Measurements from ENCODE around the gene MCL1. TPM values are rescaled to one million over a fixed set of nuclear protein-coding genes. Genes with fewer than 3 reads are reported as not detected.

The MCL1 gene
- total RNA-seq, 1 experiment from 2014 or later = 126 TPM

DNA sequence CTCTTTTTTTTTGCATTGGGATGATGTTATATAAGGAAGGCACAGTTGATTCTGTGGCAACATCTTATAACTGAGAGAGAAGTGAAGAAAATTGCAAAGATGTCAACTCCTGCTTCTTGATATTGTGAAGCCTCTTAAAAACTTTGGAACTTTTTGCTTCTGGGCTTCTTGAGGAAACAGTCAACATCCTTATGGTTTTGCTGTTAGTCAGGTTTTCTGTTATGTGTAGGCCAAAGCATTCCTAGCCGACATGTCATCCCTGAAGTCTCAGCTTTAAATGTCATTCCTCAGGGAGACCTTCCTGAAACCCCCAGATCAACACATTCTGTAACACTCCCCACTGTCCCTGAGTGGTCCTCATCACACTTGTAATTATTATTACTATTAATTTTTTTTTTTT lies 51.2 kb downstream of the MCL1 start:
- no TSS peak for BruUV-seq (replicated peaks)
- no peak for DNase-seq (ENCODE audit: low read depth, low spot score)

DNA sequence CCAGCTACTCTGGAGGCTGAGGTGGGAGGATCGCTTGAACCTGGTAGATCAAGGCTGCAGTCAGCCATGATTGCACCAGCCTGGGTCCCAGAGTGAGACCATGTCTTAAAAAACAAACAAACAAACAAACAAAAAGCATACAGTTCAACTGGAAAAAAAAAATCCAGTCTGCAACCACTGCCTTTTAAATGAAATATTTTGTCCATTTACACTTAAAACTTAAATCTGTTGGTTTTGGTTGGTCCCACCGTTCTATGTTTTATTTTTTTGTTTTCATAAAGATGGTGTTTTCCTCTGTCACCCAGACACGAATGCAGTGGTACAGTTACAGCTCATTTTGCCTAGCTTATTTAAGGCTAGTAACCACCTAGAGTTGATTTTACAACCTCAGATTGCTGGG lies 54.1 kb downstream of the MCL1 start:
- in situ Hi-C loops (cut with HindIII; ENCODE audit: low pct_unique_long_range_greater_than_20kb, low sequenced_read_pairs) (no loop called here), intact Hi-C loops (cut with micrococcal nuclease; ENCODE audit: unreplicated experiment) (no loop called here)
- no peak for DNase-seq (ENCODE audit: low read depth, low spot score)
- H3K27ac ChIP-seq (ENCODE audit: low read length) = no peak overlapping the region
- ChIA-PET CTCF (no interaction called here), POLR2A (interaction anchor here (0.6 kb wide), 2 partner anchors 24 to 64 kb away, joined by 7 to 10 read pairs; no protein-coding TSS in a partner anchor)
- TF ChIP-seq, protein P1, sequence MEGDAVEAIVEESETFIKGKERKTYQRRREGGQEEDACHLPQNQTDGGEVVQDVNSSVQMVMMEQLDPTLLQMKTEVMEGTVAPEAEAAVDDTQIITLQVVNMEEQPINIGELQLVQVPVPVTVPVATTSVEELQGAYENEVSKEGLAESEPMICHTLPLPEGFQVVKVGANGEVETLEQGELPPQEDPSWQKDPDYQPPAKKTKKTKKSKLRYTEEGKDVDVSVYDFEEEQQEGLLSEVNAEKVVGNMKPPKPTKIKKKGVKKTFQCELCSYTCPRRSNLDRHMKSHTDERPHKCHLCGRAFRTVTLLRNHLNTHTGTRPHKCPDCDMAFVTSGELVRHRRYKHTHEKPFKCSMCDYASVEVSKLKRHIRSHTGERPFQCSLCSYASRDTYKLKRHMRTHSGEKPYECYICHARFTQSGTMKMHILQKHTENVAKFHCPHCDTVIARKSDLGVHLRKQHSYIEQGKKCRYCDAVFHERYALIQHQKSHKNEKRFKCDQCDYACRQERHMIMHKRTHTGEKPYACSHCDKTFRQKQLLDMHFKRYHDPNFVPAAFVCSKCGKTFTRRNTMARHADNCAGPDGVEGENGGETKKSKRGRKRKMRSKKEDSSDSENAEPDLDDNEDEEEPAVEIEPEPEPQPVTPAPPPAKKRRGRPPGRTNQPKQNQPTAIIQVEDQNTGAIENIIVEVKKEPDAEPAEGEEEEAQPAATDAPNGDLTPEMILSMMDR (IDR thresholded peaks at IDR 0.05) = no peak
- TF ChIP-seq, protein P2, sequence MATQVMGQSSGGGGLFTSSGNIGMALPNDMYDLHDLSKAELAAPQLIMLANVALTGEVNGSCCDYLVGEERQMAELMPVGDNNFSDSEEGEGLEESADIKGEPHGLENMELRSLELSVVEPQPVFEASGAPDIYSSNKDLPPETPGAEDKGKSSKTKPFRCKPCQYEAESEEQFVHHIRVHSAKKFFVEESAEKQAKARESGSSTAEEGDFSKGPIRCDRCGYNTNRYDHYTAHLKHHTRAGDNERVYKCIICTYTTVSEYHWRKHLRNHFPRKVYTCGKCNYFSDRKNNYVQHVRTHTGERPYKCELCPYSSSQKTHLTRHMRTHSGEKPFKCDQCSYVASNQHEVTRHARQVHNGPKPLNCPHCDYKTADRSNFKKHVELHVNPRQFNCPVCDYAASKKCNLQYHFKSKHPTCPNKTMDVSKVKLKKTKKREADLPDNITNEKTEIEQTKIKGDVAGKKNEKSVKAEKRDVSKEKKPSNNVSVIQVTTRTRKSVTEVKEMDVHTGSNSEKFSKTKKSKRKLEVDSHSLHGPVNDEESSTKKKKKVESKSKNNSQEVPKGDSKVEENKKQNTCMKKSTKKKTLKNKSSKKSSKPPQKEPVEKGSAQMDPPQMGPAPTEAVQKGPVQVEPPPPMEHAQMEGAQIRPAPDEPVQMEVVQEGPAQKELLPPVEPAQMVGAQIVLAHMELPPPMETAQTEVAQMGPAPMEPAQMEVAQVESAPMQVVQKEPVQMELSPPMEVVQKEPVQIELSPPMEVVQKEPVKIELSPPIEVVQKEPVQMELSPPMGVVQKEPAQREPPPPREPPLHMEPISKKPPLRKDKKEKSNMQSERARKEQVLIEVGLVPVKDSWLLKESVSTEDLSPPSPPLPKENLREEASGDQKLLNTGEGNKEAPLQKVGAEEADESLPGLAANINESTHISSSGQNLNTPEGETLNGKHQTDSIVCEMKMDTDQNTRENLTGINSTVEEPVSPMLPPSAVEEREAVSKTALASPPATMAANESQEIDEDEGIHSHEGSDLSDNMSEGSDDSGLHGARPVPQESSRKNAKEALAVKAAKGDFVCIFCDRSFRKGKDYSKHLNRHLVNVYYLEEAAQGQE (IDR thresholded peaks at IDR 0.05; ENCODE audit: insufficient read depth in 1 of 2, low read depth in 2 of 2, low read length in 1 of 2) = no peak
- TF ChIP-seq TCF7L2 (IDR thresholded peaks at IDR 0.05; ENCODE audit: low read depth, low read length) = no peak
- no peaks in the 10 kb centered on the region for H3K36me3 ChIP-seq (ENCODE audit: control insufficient read depth, insufficient read depth, low read length)
- no peaks in the 10 kb centered on the region for H3K4me1 ChIP-seq (ENCODE audit: control insufficient read depth, insufficient read depth, low read length)
- no peaks in the 10 kb centered on the region for H3K9me3 ChIP-seq (ENCODE audit: control insufficient read depth, insufficient read depth, low read depth, low read length)
- H3K4me3 ChIP-seq (ENCODE audit: low read depth in 2 of 2, low read length in 2 of 2) = no peak overlapping the region
- no TSS peak for BruUV-seq (replicated peaks)
- no peak for ATAC-seq
- no peaks in the 10 kb centered on the region for H3K27me3 ChIP-seq (ENCODE audit: control insufficient read depth, insufficient read depth, low read length)

More for the DNA sequence above, 51.2 kb downstream of the MCL1 start:
- no peak overlapping the region for H3K27ac ChIP-seq (ENCODE audit: low read length)
- H3K36me3 ChIP-seq (ENCODE audit: control insufficient read depth, insufficient read depth, low read length) = no peaks in the 10 kb centered on the region
- H3K4me1 ChIP-seq (ENCODE audit: control insufficient read depth, insufficient read depth, low read length) = no peaks in the 10 kb centered on the region
- no peak overlapping the region for H3K4me3 ChIP-seq (ENCODE audit: low read depth in 2 of 2, low read length in 2 of 2)
- intact Hi-C loops (cut with micrococcal nuclease; ENCODE audit: unreplicated experiment) = no loop called here
- TF ChIP-seq POLR2AphosphoS5 (IDR thresholded peaks at IDR 0.05; ENCODE audit: low read depth, low read length) (no peak), SIN3A (IDR thresholded peaks at IDR 0.05; ENCODE audit: borderline replicate concordance, insufficient read depth, low read depth, low read length) (no peak), TCF7L2 (IDR thresholded peaks at IDR 0.05; ENCODE audit: low read depth, low read length) (no peak)
- TF ChIP-seq, protein P2 (IDR thresholded peaks at IDR 0.05; ENCODE audit: insufficient read depth in 1 of 2, low read depth in 2 of 2, low read length in 1 of 2) = no peak
- TF ChIP-seq, protein P1 (IDR thresholded peaks at IDR 0.05) = no peak
- in situ Hi-C loops (cut with HindIII; ENCODE audit: low pct_unique_long_range_greater_than_20kb, low sequenced_read_pairs) = no loop called here
- POLR2A ChIA-PET = no interaction called here
- H3K27me3 ChIP-seq (ENCODE audit: control insufficient read depth, insufficient read depth, low read length) = no peaks in the 10 kb centered on the region
- ATAC-seq = no peak
- H3K9me3 ChIP-seq (ENCODE audit: control insufficient read depth, insufficient read depth, low read depth, low read length) = no peaks in the 10 kb centered on the region
- CTCF ChIA-PET = no interaction called here

Small RNAs within 50 kb of the gene (microRNA-seq; reads per million reads assigned to microRNA genes)
- not detected for gene MIR4257 (ENCODE audit: unreplicated experiment)

Other genes with a start within 250 kb of the MCL1 start
- gene RPRD2, start 215.5 kb downstream of the MCL1 start, total RNA-seq (2021; ENCODE audit: unreplicated experiment) = 28.3 TPM
- 28.2 TPM for gene TARS2, start 92.2 kb downstream of the MCL1 start, total RNA-seq (2021; ENCODE audit: unreplicated experiment)
- gene ECM1, start 71.5 kb downstream of the MCL1 start, total RNA-seq (2021; ENCODE audit: unreplicated experiment) = 2.2 TPM
- 1.0 TPM for gene FALEC, start 63.9 kb downstream of the MCL1 start, total RNA-seq (2021; ENCODE audit: unreplicated experiment)
- gene ADAMTSL4, start 30.2 kb downstream of the MCL1 start, total RNA-seq (2021; ENCODE audit: unreplicated experiment) = 9.5 TPM
- gene ENSA, start 50.0 kb upstream of the MCL1 start, total RNA-seq (2021; ENCODE audit: unreplicated experiment) = 207 TPM
- 19.6 TPM for gene GOLPH3L, start 117.5 kb upstream of the MCL1 start, total RNA-seq (2021; ENCODE audit: unreplicated experiment)
- not detected for gene HORMAD1, start 141.3 kb upstream of the MCL1 start, total RNA-seq (2021; ENCODE audit: unreplicated experiment)
- gene CTSS, start 186.2 kb upstream of the MCL1 start, total RNA-seq (2021; ENCODE audit: unreplicated experiment) = 5.1 TPM
- gene CTSK, start 228.7 kb upstream of the MCL1 start, total RNA-seq (2021; ENCODE audit: unreplicated experiment) = 4.4 TPM

Measured in Panc1 (cell line).